ENCODE measurements around the gene CDH4.

- TF ChIP-seq CTCF (IDR thresholded peaks at IDR 0.05 in 8 of 11, conservative IDR thresholded peaks at IDR 0.05 in 3 of 11) (no peak), POLR2A (IDR thresholded peaks at IDR 0.05) (no peak), POLR2AphosphoS5 (IDR thresholded peaks at IDR 0.05) (no peak)
Observed at GRCh38 chr20:61581825-61582188, 329.7 kb downstream of the CDH4 start.
